IPS DF 6.9 (cell line): ENCODE data around the gene SKI.
"Not testable (repeated sequence)": the region's sequence is repeated elsewhere in the genome, so short reads cannot be mapped to it uniquely, and the experiment has no call there.

Experiments
- DNase-seq: peaks from one replicate; pipeline ENCODE4 v3.0.0-alpha.2; 2013; ENCODE audit warnings: low read depth, low spot score
- H3K27ac ChIP-seq: one replicate; pipeline ENCODE4 v1.5.1; 2013; ENCODE audit warnings: low read length, control low read depth
- H3K27me3 ChIP-seq: 2 replicates; pipeline ENCODE4 v1.6.1; 2013; ENCODE audit warnings: mild to moderate bottlenecking, low read length; ENCODE audit not compliant: control insufficient read depth, insufficient read depth
- H3K36me3 ChIP-seq: 2 replicates; pipeline ENCODE4 v1.6.1; 2013; ENCODE audit warnings: low read length; ENCODE audit not compliant: control insufficient read depth, insufficient read depth
- H3K4me1 ChIP-seq: 2 replicates; pipeline ENCODE4 v1.6.1; 2013; ENCODE audit warnings: low read length; ENCODE audit not compliant: control insufficient read depth, insufficient read depth
- H3K4me3 ChIP-seq: 2 replicates; pipeline ENCODE4 v1.5.1; 2013; ENCODE audit warnings: mild to moderate bottlenecking, low read length
- H3K9me3 ChIP-seq: 2 replicates; pipeline ENCODE4 v1.6.1; 2013; ENCODE audit warnings: low read length, inconsistent platforms; ENCODE audit not compliant: control insufficient read depth, insufficient read depth
- WGBS: extraction: QIAGEN DNeasy Blood & Tissue Kit; methylation state at CpG from one replicate; pipeline ENCODE4 v1.1.7; 2013; ENCODE audit warnings: mixed read lengths, missing lambda C conversion rate; ENCODE audit not compliant: insufficient read length, insufficient coverage; 5-methylcytosine and 5-hydroxymethylcytosine counted together

SKI gene

GRCh38 chr1:2289607-2290006 is 61.5 kb downstream of the SKI start:
- H3K27me3 ChIP-seq = no peaks in the 10 kb centered on the region
- no peak overlapping the region for H3K27ac ChIP-seq
- no peaks in the 10 kb centered on the region for H3K9me3 ChIP-seq
- DNase-seq = no peak
- H3K4me1 ChIP-seq = peaks cover 5% of the 10 kb centered on the region; the same call in 1 of the 2 replicates
- no peak overlapping the region for H3K4me3 ChIP-seq
- H3K36me3 ChIP-seq = no peaks in the 10 kb centered on the region
- no CpG with 5 or more reads among the region's 9 CpGs for WGBS

DNA sequence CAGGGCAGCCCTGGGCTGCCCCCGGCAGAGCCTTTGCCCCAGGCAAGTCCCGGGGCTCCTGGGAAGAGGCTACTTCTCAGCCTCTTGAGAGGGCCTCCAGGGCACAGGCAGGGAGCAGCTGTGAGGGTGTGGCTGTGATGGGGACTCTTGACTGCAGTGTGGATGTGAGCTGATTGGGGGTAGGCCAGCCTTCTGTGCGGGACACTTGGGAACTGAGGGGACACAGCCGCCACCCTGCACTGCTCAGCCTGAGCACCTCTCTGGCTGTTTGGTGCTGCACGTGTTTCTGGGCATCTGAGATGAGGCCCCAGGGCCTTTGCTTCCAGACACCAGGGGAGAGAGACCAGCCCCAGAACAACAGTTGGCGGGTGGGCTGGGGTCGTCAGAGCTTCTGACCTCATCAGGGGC is 62.1 kb downstream of the SKI start:
- H3K4me1 ChIP-seq = peaks cover 5% of the 10 kb centered on the region; the same call in 1 of the 2 replicates

DNA sequence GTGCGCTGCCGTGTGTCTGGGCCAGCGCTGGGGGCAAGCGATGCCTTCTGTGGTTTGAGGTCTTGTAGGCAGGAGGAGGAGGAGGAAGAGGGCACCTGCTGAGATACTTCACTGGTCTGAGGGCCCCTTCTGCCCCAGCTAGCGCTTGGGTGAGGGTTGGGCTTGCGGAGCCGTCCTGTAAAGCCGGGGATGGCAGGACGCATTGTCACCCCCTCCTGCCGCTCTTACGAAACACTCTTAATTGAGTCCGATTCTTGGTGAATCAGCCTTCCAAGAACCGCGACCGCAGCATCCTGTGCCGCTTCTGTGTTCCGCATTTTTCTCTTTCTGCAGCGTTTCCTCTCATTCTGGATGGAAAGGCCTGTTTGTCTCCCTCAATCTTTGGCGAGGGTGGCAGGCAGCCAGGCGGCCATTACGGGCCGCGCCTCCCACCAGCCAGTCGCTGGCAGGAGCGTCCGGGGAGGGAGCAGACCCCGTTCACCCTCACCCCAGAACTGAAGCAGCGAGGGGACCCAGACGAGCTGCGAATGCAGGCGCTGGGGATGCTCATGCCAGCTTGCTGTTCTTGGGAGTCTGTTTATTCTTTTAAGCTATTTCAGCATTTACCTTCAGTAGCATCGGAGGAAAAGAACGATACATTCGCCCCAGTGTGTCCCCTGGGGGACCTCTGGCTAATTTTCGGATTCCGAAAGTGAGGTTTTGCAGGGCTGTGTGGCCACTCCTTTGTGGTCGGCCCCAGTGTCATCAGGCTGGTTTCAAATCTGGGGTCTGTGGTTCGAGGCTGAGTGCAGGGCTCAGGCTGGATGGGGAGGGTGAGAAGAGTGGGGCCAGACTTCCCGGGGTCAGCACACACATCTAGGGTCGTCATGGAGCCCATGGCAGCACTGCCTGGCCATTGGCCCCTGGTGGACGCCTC is 62.7 kb downstream of the SKI start:
- DNase-seq = no peak
- Histone ChIP-seq H3K27me3 (no peaks in the 10 kb centered on the region), H3K9me3 (no peaks in the 10 kb centered on the region), H3K27ac (no peak overlapping the region), H3K36me3 (no peaks in the 10 kb centered on the region), H3K4me1 (peaks cover 5% of the 10 kb centered on the region; the same call in 1 of the 2 replicates), H3K4me3 (no peak overlapping the region)
- no CpG with 5 or more reads among the region's 41 CpGs for WGBS

More for the DNA sequence above, 62.1 kb downstream of the SKI start:
- no peak for DNase-seq
- Histone ChIP-seq H3K36me3 (no peaks in the 10 kb centered on the region), H3K4me3 (no peak overlapping the region), H3K27me3 (no peaks in the 10 kb centered on the region), H3K27ac (no peak overlapping the region), H3K9me3 (no peaks in the 10 kb centered on the region)
- WGBS = no CpG with 5 or more reads among the region's 7 CpGs

DNA sequence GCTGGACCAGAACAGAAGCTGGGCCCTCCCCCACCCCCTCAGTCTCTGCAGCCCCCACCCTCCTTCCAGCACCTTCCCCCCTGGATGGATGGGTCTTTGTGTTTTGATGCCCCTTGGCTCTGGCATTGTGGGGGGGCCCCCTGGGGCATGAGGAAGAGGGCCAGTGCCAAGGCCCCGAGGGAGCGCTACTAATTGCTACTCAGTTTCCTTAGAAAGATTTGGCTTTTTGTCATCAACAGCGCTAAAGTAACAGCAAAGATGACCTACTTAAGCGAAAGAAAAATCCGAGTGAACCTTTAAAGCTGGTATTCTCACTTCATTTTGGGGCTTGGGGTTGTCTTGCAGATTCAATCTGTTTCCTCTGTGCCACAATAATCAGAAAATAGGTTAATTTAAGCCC is 63.5 kb downstream of the SKI start:
- H3K4me3 ChIP-seq = no peak overlapping the region
- H3K4me1 ChIP-seq = peaks cover 5% of the 10 kb centered on the region; the same call in 1 of the 2 replicates
- no peak overlapping the region for H3K27ac ChIP-seq
- no peaks in the 10 kb centered on the region for H3K36me3 ChIP-seq
- no peaks in the 10 kb centered on the region for H3K9me3 ChIP-seq
- H3K27me3 ChIP-seq = no peaks in the 10 kb centered on the region
- WGBS = no CpG with 5 or more reads among the region's 5 CpGs
- DNase-seq = no peak

DNA sequence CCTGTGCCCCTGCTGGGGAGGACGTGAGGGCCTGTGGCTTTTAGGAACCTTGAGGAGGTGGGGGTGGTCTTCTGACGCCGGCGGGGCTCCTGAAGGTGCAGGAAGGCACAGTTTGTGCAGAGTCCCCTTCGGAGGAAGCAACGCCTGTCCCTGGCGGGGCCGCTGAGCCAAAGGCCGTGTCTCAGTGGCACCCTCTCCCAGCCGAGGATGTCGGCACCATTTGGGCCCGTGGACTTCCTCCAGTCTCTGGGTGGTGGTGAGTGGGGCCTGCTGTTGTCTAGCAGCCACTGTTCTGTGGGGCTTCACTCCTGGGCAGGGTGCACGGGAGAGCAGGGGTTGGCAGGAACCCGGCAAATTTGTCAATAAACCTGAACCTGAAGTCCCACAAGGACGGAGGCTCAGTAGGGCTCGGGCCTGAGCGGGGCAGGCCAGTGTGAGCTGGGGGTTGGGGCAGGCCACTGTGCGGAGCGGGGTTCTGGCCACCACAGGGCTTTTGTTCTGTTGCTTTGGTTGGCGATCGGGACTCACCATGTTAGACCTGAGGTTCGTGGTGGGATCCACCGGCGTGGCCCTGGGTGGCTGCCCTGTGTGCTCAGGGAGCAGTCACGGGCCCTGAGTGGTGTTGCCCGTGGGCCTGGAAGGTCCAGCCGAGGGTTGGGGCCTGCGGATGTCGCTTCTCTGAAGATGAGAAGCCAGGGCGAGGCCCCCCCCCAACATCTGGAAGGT is 64.8 kb downstream of the SKI start:
- Histone ChIP-seq H3K27ac (no peak overlapping the region), H3K4me3 (no peak overlapping the region), H3K27me3 (no peaks in the 10 kb centered on the region), H3K9me3 (no peaks in the 10 kb centered on the region), H3K4me1 (peaks cover 5% of the 10 kb centered on the region; the same call in 1 of the 2 replicates), H3K36me3 (no peaks in the 10 kb centered on the region; the same call in 1 of the 2 replicates)
- no CpG with 5 or more reads among the region's 30 CpGs for WGBS
- DNase-seq = no peak

DNA sequence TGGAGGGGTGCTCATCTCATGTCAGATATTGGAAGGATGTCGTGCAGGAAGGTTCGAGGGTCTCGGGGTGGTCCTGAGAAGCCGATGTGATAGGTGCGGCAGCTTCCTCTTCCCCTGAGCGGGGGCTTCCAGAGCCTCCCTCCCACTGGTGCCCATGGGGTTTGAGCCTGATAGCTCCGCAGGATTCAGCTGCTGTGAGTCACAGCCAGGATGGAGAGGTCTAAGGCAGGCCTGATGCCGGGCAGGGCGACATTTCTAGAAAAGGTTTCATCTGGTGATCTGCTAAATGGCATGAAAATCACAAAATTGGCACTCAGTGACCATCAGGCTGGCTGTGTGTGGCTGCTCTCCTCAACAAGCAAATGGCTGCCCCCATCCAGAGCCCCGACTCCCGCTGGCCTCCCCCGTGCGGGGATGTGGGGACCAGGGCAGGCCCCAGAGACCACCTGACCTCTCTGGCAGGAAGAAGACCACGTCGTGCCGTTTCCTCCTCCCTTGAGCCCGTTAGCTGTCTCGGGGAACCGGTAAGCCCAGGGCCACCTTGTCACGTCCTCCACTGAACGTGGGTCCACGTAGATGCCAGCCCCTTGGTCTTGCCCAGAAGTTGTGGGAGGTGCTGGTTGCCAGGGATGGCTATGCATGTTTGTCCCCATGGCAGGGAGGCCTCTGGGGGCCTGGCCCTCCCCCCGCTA is 66.1 kb downstream of the SKI start:
- no peaks in the 10 kb centered on the region for H3K27me3 ChIP-seq
- DNase-seq = no peak
- no peaks in the 10 kb centered on the region; the same call in 1 of the 2 replicates for H3K36me3 ChIP-seq
- no peaks in the 10 kb centered on the region for H3K9me3 ChIP-seq
- H3K4me1 ChIP-seq = peaks cover 4% of the 10 kb centered on the region; the same call in 1 of the 2 replicates
- WGBS = no CpG with 5 or more reads among the region's 23 CpGs
- no peak overlapping the region for H3K4me3 ChIP-seq
- no peak overlapping the region for H3K27ac ChIP-seq

DNA sequence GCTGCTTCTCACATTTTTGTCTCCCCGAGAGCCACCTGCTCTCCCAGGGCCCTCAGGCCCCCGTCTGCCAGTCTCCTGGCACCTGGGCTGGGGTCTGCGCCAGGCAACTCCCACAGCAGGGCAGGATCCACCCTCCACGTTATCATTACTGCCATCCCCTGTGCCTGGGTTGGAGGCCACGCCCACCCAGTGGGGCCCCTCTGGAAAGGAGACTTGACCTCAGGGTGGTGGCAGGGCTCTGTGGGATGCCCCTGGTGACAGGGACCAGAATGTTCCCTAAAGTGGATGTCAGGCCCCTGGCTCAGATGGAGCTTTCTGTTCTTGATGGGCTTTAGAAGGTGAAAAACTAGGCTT is 66.6 kb downstream of the SKI start:
- peaks cover 2% of the 10 kb centered on the region; the same call in 1 of the 2 replicates for H3K4me1 ChIP-seq
- H3K27me3 ChIP-seq = no peaks in the 10 kb centered on the region
- no peaks in the 10 kb centered on the region; the same call in 1 of the 2 replicates for H3K36me3 ChIP-seq
- WGBS = no CpG with 5 or more reads among the region's 5 CpGs
- DNase-seq = no peak
- H3K4me3 ChIP-seq = no peak overlapping the region
- no peak overlapping the region for H3K27ac ChIP-seq
- no peaks in the 10 kb centered on the region for H3K9me3 ChIP-seq

DNA sequence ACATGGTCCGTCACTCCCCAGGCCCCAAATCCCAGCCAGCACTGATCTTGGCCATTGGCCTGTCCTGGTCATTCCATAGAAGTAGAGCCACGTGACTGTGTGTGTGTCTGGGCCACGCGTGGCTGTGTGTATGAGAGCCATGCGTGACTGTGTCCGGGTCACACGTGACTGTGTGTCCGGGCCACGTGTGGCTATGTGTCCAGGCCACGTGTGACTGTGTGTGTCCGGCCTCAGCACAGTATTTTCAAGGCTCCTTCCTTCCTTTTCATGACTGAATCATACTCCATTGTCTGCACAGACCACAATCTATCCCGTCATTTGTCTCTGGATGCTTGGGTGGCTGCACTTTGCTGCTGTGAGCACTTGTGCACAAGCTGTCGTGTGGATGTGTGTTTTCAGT is 67.4 kb downstream of the SKI start:
- Histone ChIP-seq H3K27me3 (no peaks in the 10 kb centered on the region), H3K27ac (no peak overlapping the region), H3K4me1 (peaks cover 1% of the 10 kb centered on the region; the same call in 1 of the 2 replicates), H3K36me3 (no peaks in the 10 kb centered on the region; the same call in 1 of the 2 replicates), H3K9me3 (no peaks in the 10 kb centered on the region), H3K4me3 (no peak overlapping the region)
- no peak for DNase-seq
- no CpG with 5 or more reads among the region's 13 CpGs for WGBS

GRCh38 chr1:2296211-2296610 is 68.1 kb downstream of the SKI start:
- H3K27ac ChIP-seq, H3K4me1 ChIP-seq, DNase-seq, H3K9me3 ChIP-seq, H3K27me3 ChIP-seq, H3K4me3 ChIP-seq, H3K36me3 ChIP-seq: not testable (repeated sequence)
- whole genome bisulfite sequencing = no CpG with 5 or more reads among the region's 9 CpGs

- no CpG with 5 or more reads among the region's 18 CpGs for WGBS
- Histone ChIP-seq H3K4me1 (peaks cover 1% of the 10 kb centered on the region; the same call in 1 of the 2 replicates), H3K27ac (no peak overlapping the region), H3K9me3 (no peaks in the 10 kb centered on the region), H3K4me3 (no peak overlapping the region), H3K27me3 (no peaks in the 10 kb centered on the region), H3K36me3 (no peaks in the 10 kb centered on the region; the same call in 1 of the 2 replicates)
- no peak for DNase-seq
Observed at GRCh38 chr1:2296614-2297013, 68.5 kb downstream of the SKI start.
